CD4-positive, alpha-beta T cell treated with Interleukin-15 for 1 hour (primary cell): Measurements from ENCODE around the gene GPR152.

Experiments
- DNase-seq: peaks from one replicate; pipeline ENCODE4 v3.0.0-alpha.2; 2020

GPR152 gene

GRCh38 chr11:67452141-67452952 lies at the start of gene GPR152:
GPR152 (minus strand) TSS chr11:67452729; CDS start chr11:67452724, 5 bp downstream.
- no peak for DNase-seq

- DNase-seq = no peak
Measured at GRCh38 chr11:67501854-67502253, 49.3 kb upstream of the GPR152 start.

- DNase-seq = no peak
Measured at GRCh38 chr11:67500831-67501715, 48.5 kb upstream of the GPR152 start.

- no peak for DNase-seq
Measured at GRCh38 chr11:67500484-67500821, 47.9 kb upstream of the GPR152 start.

- no peak for DNase-seq
Measured at GRCh38 chr11:67499808-67500483, 47.4 kb upstream of the GPR152 start.

- no peak for DNase-seq
Measured at GRCh38 chr11:67498544-67498972, 46.0 kb upstream of the GPR152 start.

GRCh38 chr11:67497656-67498291 lies 45.2 kb upstream of the GPR152 start:
- no peak for DNase-seq

- DNase-seq = no peak
Measured at GRCh38 chr11:67496113-67496512, 43.6 kb upstream of the GPR152 start.

GRCh38 chr11:67495234-67496005 lies 42.9 kb upstream of the GPR152 start:
- no peak for DNase-seq

GRCh38 chr11:67494371-67495233 lies 42.1 kb upstream of the GPR152 start:
- DNase-seq = no peak

- no peak for DNase-seq
Measured at GRCh38 chr11:67493548-67494370, 41.2 kb upstream of the GPR152 start.

- DNase-seq = no peak
Measured at GRCh38 chr11:67492801-67493547, 40.4 kb upstream of the GPR152 start.

GRCh38 chr11:67492069-67492727 lies 39.7 kb upstream of the GPR152 start:
- no peak for DNase-seq

- DNase-seq = no peak
Measured at GRCh38 chr11:67491276-67492068, 38.9 kb upstream of the GPR152 start.

GRCh38 chr11:67490727-67491065 lies 38.2 kb upstream of the GPR152 start:
- no peak for DNase-seq

- DNase-seq = no peak
Measured at GRCh38 chr11:67489885-67490726, 37.6 kb upstream of the GPR152 start.
